Heart left ventricle (tissue), 13 donors: ENCODE results near the gene RBMS3.

Experiments
- CTCF ChIP-seq, 12 donors: fragments of 200-600 bp; sonication (generic) in 4 of 12; IDR thresholded peaks; one replicate each; pipeline versions ENCODE4 v1.5.0 to v1.8.0; 2018 to 2022; ENCODE audit warnings: antibody characterized with exemption in 12 of 12, mild to moderate bottlenecking in 5 of 12
- POLR2A ChIP-seq, 2 donors: fragments of 450-650 bp; IDR thresholded peaks; one replicate each; pipeline ENCODE4 v1.6.1; 2017; ENCODE audit warnings: antibody characterized with exemption in 2 of 2, mild to moderate bottlenecking in 2 of 2, moderate library complexity in 2 of 2
- donor health status: ischemic (EF 13 %, LVEDD 7.1; RV severe dilation, severe dysfunction).
- donor health status: DM: no; HTN: yes; CAD: no.
- donor health status: DM: no; HTN: no; CAD: no.
- donor health status: ischemic (EF 25% LVEDD 6.9; RV normal size, moderate dysfunction).
- donor health status: ischemic (EF 25% LVEDD 5.7; RV mildly dilated, moderate dysfunction).
- donor health status: ischemic (EF 35%, LVEDD 5.7; RV mildly dilated, moderate dysfunction).
- donor health status: nonischemic (EF 11% LVEDD 7.7; RV severe dilation, severe dysfunction).
- donor health status: DM: yes; HTN: yes; CAD: no.
- donor health status: PGD.
- donor health status: ischemic (EF 29% LVEDD 5.4; RV normal size, mild dysfunction).
- donor health status: nonischemic (EF 23%, LVEDD 6.1; RV moderate dilation, normal function).

GRCh38 chr3:29864809-29865208 is 583.9 kb downstream of the RBMS3 start:
- TF ChIP-seq CTCF (IDR thresholded peaks at IDR 0.05) (no peak), POLR2A (IDR thresholded peaks at IDR 0.05) (no peak)
